Tibial artery (tissue), 4 donors: ENCODE measurements around the gene TMEM252.

ENCODE experiments used
- DNase-seq, 2 donors: peaks; one replicate each; pipeline ENCODE4 v3.0.0-alpha.2; 2019
- H3K27ac ChIP-seq, 2 donors: fragments of 200-600 bp; sonication (generic) in 1 of 2; 1 replicate in 1 of 2; 2 replicates in 1 of 2; pipeline ENCODE4 v1.5.1; 2018 to 2019; ENCODE audit warnings: mild to moderate bottlenecking in 1 of 2
- H3K27me3 ChIP-seq, 2 donors: fragments of 200-600 bp; sonication (generic) in 1 of 2; one replicate each; pipeline versions ENCODE4 v1.5.1 to v1.6.0; 2016 to 2019
- H3K36me3 ChIP-seq, 3 donors: fragments of 200-600 bp; sonication (generic) in 2 of 3; one replicate each; pipeline ENCODE4 v1.5.1; 2016 to 2019; ENCODE audit warnings: mild to moderate bottlenecking in 2 of 3
- H3K4me1 ChIP-seq, 4 donors: fragments of 200-600 bp; sonication (generic) in 2 of 4; 1 replicate in 3 of 4; 2 replicates in 1 of 4; pipeline ENCODE4 v1.5.1; 2016 to 2019
- H3K4me3 ChIP-seq, 2 donors: fragments of 200-600 bp; sonication (generic) in 1 of 2; 1 replicate in 1 of 2; 2 replicates in 1 of 2; pipeline ENCODE4 v1.5.1; 2018 to 2019; ENCODE audit warnings: mild to moderate bottlenecking in 2 of 2
- H3K9me3 ChIP-seq, 3 donors: fragments of 200-600 bp; sonication (generic) in 1 of 3; one replicate each; pipeline ENCODE4 v1.5.1; 2016 to 2019
- intact Hi-C: fragments of 100-400 bp; cut with DNase I; formaldehyde crosslinking; loops from one replicate; pipeline ENCODE4 v1.15.0; 2023; ENCODE audit warnings: low total_unique reads
- TF ChIP-seq, protein P1 (sequence below), 2 experiments: fragments of 200-600 bp in 1 of 2; fragments of 450-650 bp in 1 of 2; IDR thresholded peaks; one replicate each; pipeline ENCODE4 v1.5.1; 2017 to 2019; ENCODE audit warnings: antibody characterized with exemption in 2 of 2, mild to moderate bottlenecking in 1 of 2, moderate library complexity in 1 of 2

Gene TMEM252, protein sequence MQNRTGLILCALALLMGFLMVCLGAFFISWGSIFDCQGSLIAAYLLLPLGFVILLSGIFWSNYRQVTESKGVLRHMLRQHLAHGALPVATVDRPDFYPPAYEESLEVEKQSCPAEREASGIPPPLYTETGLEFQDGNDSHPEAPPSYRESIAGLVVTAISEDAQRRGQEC

GRCh38 chr9:68540712-68541535, at the start of gene TMEM252:
TMEM252 (minus strand) TSS chr9:68540883; CDS start chr9:68540814, 69 bp downstream.
- no peaks in the 10 kb centered on the region for H3K9me3 ChIP-seq

DNA sequence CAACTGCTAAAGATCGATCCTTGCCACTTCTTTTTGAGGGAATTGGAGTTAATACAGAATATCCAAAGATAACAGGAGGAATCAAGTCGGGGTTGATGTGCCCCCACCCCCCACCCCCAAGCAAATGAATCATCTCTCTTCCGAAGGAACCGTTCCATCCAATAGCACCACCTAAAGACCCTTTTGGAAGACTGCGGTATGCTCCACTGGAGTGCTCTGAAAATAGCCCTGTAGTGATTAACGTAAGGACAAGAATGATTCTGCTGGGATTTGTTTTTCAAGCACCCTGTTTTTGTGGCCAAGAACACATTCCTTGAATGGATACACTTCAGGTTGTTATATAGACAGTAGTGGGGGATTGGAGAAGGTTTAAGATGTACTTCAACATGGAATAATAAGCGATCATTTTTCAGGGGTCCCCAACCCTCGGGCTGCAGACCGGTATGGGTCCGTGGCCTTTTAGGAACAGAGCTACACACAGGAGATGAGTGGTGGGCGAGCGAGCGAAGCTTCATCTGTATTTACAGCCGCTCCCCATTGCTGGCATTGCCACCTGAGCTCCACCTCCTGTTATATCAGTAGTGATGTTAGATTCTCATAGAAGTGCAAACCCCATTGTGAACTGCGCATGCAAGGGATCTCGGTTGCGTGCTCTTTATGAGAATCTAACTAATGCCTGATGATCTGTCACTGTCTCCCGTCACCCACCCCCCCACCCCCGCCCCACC, 44.5 kb upstream of the TMEM252 start:
- Histone ChIP-seq H3K27ac (no peak overlapping the region), H3K9me3 (no peaks in the 10 kb centered on the region), H3K36me3 (no peaks in the 10 kb centered on the region), H3K4me1 (no peaks in the 10 kb centered on the region), H3K4me3 (no peak overlapping the region), H3K27me3 (no peaks in the 10 kb centered on the region)
- no peak for DNase-seq
- TF ChIP-seq, protein P1, sequence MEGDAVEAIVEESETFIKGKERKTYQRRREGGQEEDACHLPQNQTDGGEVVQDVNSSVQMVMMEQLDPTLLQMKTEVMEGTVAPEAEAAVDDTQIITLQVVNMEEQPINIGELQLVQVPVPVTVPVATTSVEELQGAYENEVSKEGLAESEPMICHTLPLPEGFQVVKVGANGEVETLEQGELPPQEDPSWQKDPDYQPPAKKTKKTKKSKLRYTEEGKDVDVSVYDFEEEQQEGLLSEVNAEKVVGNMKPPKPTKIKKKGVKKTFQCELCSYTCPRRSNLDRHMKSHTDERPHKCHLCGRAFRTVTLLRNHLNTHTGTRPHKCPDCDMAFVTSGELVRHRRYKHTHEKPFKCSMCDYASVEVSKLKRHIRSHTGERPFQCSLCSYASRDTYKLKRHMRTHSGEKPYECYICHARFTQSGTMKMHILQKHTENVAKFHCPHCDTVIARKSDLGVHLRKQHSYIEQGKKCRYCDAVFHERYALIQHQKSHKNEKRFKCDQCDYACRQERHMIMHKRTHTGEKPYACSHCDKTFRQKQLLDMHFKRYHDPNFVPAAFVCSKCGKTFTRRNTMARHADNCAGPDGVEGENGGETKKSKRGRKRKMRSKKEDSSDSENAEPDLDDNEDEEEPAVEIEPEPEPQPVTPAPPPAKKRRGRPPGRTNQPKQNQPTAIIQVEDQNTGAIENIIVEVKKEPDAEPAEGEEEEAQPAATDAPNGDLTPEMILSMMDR (IDR thresholded peaks at IDR 0.05): no peak
- intact Hi-C loops: loop anchor here (10.0 kb wide), 3 partner anchors 120 to 440 kb away; partner anchors contain the start of gene PIP5K1B

More at GRCh38 chr9:68540712-68541535, at the start of gene TMEM252:
- Histone ChIP-seq H3K27me3 (no peaks in the 10 kb centered on the region), H3K4me3 (no peak within 1 kb of the TSS), H3K4me1 (peaks cover 0 to 42% (median 18%) of the 10 kb centered on the region in 4 donors), H3K27ac (peak within 1 kb of the TSS; percentile 61 to 70), H3K36me3 (no peaks in the 10 kb centered on the region)
- intact Hi-C loops: no loop called here
- TF ChIP-seq, protein P1 (IDR thresholded peaks at IDR 0.05): no peak
- no peak for DNase-seq

- Histone ChIP-seq H3K27ac (no peak overlapping the region), H3K27me3 (no peaks in the 10 kb centered on the region), H3K4me1 (no peaks in the 10 kb centered on the region), H3K4me3 (no peak overlapping the region), H3K36me3 (no peaks in the 10 kb centered on the region), H3K9me3 (no peaks in the 10 kb centered on the region)
- TF ChIP-seq, protein P1 (IDR thresholded peaks at IDR 0.05): peak; percentile 97 to 98
- intact Hi-C loops: loop anchor here (5.0 to 10.0 kb wide), 4 partner anchors 120 to 440 kb away; partner anchors contain the start of gene PIP5K1B
- DNase-seq: peak; percentile 72 to 86
Measured at GRCh38 chr9:68584189-68585033, 43.7 kb upstream of the TMEM252 start.

DNA sequence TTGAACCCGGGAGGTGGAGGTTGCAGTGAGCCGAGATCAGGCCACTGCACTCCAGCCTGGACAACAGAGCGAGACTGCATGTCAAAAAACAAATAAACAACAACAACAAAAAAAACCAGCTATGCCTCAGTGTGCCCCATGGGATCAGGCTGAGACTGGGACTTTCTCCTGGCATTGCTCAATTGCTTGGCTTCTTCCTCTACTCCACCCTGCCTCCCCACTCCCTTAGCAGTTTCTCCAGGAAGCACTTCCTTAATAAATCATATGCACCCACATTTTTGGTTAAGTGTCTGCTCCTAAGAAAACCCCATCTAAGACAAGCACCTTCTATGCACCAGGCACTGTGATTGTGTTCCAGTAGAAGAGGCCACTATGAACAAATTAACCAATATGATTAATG, 41.0 kb upstream of the TMEM252 start:
- no peaks in the 10 kb centered on the region for H3K27me3 ChIP-seq
- H3K9me3 ChIP-seq: no peaks in the 10 kb centered on the region
- H3K27ac ChIP-seq: no peak overlapping the region
- TF ChIP-seq, protein P1 (IDR thresholded peaks at IDR 0.05): no peak
- intact Hi-C loops: loop anchor here (5.0 to 10.0 kb wide), 4 partner anchors 123 to 443 kb away; partner anchors contain the start of gene PIP5K1B
- no peak overlapping the region for H3K4me3 ChIP-seq
- H3K36me3 ChIP-seq: no peaks in the 10 kb centered on the region
- H3K4me1 ChIP-seq: no peaks in the 10 kb centered on the region
- DNase-seq: no peak
